ENCODE measurements around the gene ZBTB20. TPM values are rescaled to one million over a fixed set of nuclear protein-coding genes. Genes with fewer than 3 reads are reported as not detected.

Gene ZBTB20
- total and polyA plus RNA-seq, 2 of the 4 experiments (the other 2 are of a cell fraction) = 0.75 to 14.7 TPM

GRCh38 chr3:114967168-114967567, 179.9 kb downstream of the ZBTB20 start:
- Histone ChIP-seq H2AK9ac (replicated peaks; ENCODE audit: low read depth, low read length, poor library complexity) (no peak overlapping the region), H4K20me1 (ENCODE audit: insufficient read depth, low read length) (no peaks in the 10 kb centered on the region), H3K18ac (ENCODE audit: low read depth, low read length) (no peak overlapping the region), H3K27me3 (ENCODE audit: control insufficient read depth, insufficient read depth, low read length) (no peaks in the 10 kb centered on the region), H2BK5ac (ENCODE audit: low read depth, low read length, poor library complexity, severe bottlenecking) (no peak overlapping the region), H2BK20ac (ENCODE audit: low read depth, low read length) (no peak overlapping the region), H4K91ac (ENCODE audit: insufficient read depth, low read depth, low read length) (no peak overlapping the region), H3K14ac (replicated peaks; ENCODE audit: low read depth, low read length) (no peak overlapping the region), H3K79me1 (ENCODE audit: low read depth in 1 of 2, low read length in 2 of 2) (no peaks in the 10 kb centered on the region), H3K9ac (ENCODE audit: low read depth, low read length) (no peak overlapping the region), H2BK15ac (ENCODE audit: low read depth, low read length) (no peak overlapping the region), H3K36me3 (ENCODE audit: control insufficient read depth, insufficient read depth, low read length) (no peaks in the 10 kb centered on the region), H3K4me1 (ENCODE audit: control insufficient read depth, insufficient read depth, low read length) (no peaks in the 10 kb centered on the region), H3K9me1 (ENCODE audit: insufficient read depth, low read length) (no peaks in the 10 kb centered on the region), H2BK120ac (ENCODE audit: low read depth, low read length) (no peak overlapping the region), H4K5ac (ENCODE audit: low read depth, low read length) (no peak overlapping the region), H3K27ac (ENCODE audit: insufficient read depth, low read length) (no peak overlapping the region), H3K56ac (ENCODE audit: extremely low read depth, insufficient read depth, low read length) (no peak overlapping the region), H4K8ac (ENCODE audit: low read depth in 2 of 2, low read length in 2 of 2) (no peak overlapping the region), H2AK5ac (ENCODE audit: low read depth, low read length) (no peak overlapping the region), H2AFZ (replicated peaks; ENCODE audit: low read length, poor library complexity) (no peak overlapping the region), H3K23ac (ENCODE audit: low read depth, low read length) (no peak overlapping the region), H3K9me3 (ENCODE audit: control insufficient read depth, insufficient read depth, low read length) (no peaks in the 10 kb centered on the region), H3K4ac (ENCODE audit: low read depth, low read length) (no peak overlapping the region), H3K4me2 (ENCODE audit: low read depth, low read length) (no peak overlapping the region), H3K4me3 (ENCODE audit: insufficient read depth, low read depth, low read length) (no peak overlapping the region)
- intact Hi-C loops (cut with micrococcal nuclease) = no loop called here
- CTCF ChIA-PET = interaction anchor here (0.5 to 0.6 kb wide), 2 partner anchors 928 to 969 kb away, joined by 3 read pairs; no protein-coding TSS in a partner anchor
- no peak for TF ChIP-seq BHLHE40 (IDR thresholded peaks at IDR 0.05; ENCODE audit: low read depth, low read length)
- no peak for TF ChIP-seq MAFK (IDR thresholded peaks at IDR 0.05; ENCODE audit: low read depth, low read length)
- no peak for TF ChIP-seq RCOR1 (IDR thresholded peaks at IDR 0.05; ENCODE audit: insufficient replicate concordance, low read length)
- no peak for TF ChIP-seq MXI1 (IDR thresholded peaks at IDR 0.05; ENCODE audit: borderline replicate concordance, low read depth, low read length)
- no peak for TF ChIP-seq RFX5 (IDR thresholded peaks at IDR 0.05; ENCODE audit: low read depth, low read length)
- no peak for TF ChIP-seq CEBPB (IDR thresholded peaks at IDR 0.05; ENCODE audit: low read depth, low read length)
- no peak for TF ChIP-seq CHD1 (IDR thresholded peaks at IDR 0.05; ENCODE audit: low read depth, low read length)
- TF ChIP-seq MAZ (IDR thresholded peaks at IDR 0.05; ENCODE audit: borderline replicate concordance, low read depth, low read length) = no peak
- no TSS peak for BruUV-seq (replicated peaks)
- in situ Hi-C loops (cut with MboI; ENCODE audit: low sequenced_read_pairs) = no loop called here
- ATAC-seq (ENCODE audit: low read depth) = peak; percentile 51
- dilution Hi-C loops (cut with HindIII; ENCODE audit: low sequenced_read_pairs, unreplicated experiment) = no loop called here
- whole genome bisulfite sequencing, 2 experiments (ENCODE audit: extremely low coverage in 2 of 2, insufficient read length in 1 of 2) = no CpG with 5 or more reads among the region's 1 CpG
- POLR2A ChIA-PET (ENCODE audit: unreplicated experiment) = no interaction called here
- DNase-seq = peak; percentile 6

All from IMR-90 (cell line).